ENCODE measurements around the gene SENP1.

GRCh38 chr12:48026060-48026827 lies 79.6 kb downstream of the SENP1 start:
- no peak for TF ChIP-seq CTCF (IDR thresholded peaks at IDR 0.05)
- TF ChIP-seq POLR2A (IDR thresholded peaks at IDR 0.05): no peak
